Spleen (tissue), 7 donors: Measurements from ENCODE around the gene RD3L.

Source experiments
- CTCF ChIP-seq, 11 experiments: fragments of 200-600 bp in 7 of 11; fragments of 450-650 bp in 4 of 11; sonication (generic) in 4 of 11; IDR thresholded peaks in 8 of 11; conservative IDR thresholded peaks in 3 of 11; 1 replicate in 7 of 11; 2 replicates in 4 of 11; pipeline versions ENCODE4 v1.4.0 to v1.8.0; 2016 to 2021; ENCODE audit warnings: antibody characterized with exemption in 11 of 11, inconsistent platforms in 4 of 11, mild to moderate bottlenecking in 1 of 11
- POLR2AphosphoS5 ChIP-seq, 3 donors: sonication (generic); formaldehyde crosslinking; IDR thresholded peaks; one replicate each; pipeline ENCODE4 v1.5.1; 2017; ENCODE audit warnings: antibody characterized with exemption in 3 of 3
- donor health status: DM: no; HTN: no; CAD: no; lungs with moderate emphysema.
- donor health status: DM: no; HTN: no; CAD: no.
- donor health status: DM: no; HTN: no; CAD: no.

- TF ChIP-seq CTCF (IDR thresholded peaks at IDR 0.05 in 8 of 11, conservative IDR thresholded peaks at IDR 0.05 in 3 of 11) (no peak), POLR2AphosphoS5 (IDR thresholded peaks at IDR 0.05) (no peak)
Observed at GRCh38 chr14:103927566-103927965, 14.8 kb downstream of the RD3L start.
